Adrenal gland (tissue), 12 donors: ENCODE data around the gene STIL. TPM values are rescaled to one million over a fixed set of nuclear protein-coding genes. Genes with fewer than 3 reads are reported as not detected.
"Not testable (repeated sequence)": the region's sequence is repeated elsewhere in the genome, so short reads cannot be mapped to it uniquely, and the experiment has no call there.

Experiments
- DNase-seq, 7 donors: peaks; one replicate each; pipeline ENCODE4 v3.0.0-alpha.2; 2019 to 2020
- H3K27ac ChIP-seq, 5 donors: fragments of 200-600 bp; sonication (generic) in 4 of 5; 1 replicate in 3 of 5; 2 replicates in 2 of 5; pipeline versions ENCODE4 v1.5.1 to v1.8.0; 2016 to 2020; ENCODE audit warnings: mild to moderate bottlenecking in 1 of 5
- H3K27me3 ChIP-seq: fragments of 200-600 bp; 2 replicates; pipeline ENCODE4 v1.8.0; 2021
- H3K36me3 ChIP-seq, 2 donors: fragments of 200-600 bp; replicated peaks in 1 of 2; 1 replicate in 1 of 2; 2 replicates in 1 of 2; pipeline versions ENCODE4 v1.5.1 to v1.8.0; 2018 to 2022
- H3K4me1 ChIP-seq, 2 donors: fragments of 200-600 bp; replicated peaks in 1 of 2; 1 replicate in 1 of 2; 2 replicates in 1 of 2; pipeline versions ENCODE4 v1.5.1 to v1.8.0; 2018 to 2021
- H3K4me3 ChIP-seq, 4 donors: fragments of 200-600 bp; sonication (generic) in 3 of 4; one replicate each; pipeline ENCODE4 v1.5.1; 2016 to 2018
- H3K9me3 ChIP-seq, 3 donors: fragments of 200-600 bp; sonication (generic) in 1 of 3; replicated peaks in 1 of 3; 1 replicate in 2 of 3; 2 replicates in 1 of 3; pipeline versions ENCODE4 v1.5.1 to v1.8.0; 2016 to 2021
- CTCF ChIP-seq, 6 experiments: fragments of 450-650 bp in 4 of 6; fragments of 200-600 bp in 2 of 6; sonication (generic) in 1 of 6; IDR thresholded peaks; 1 replicate in 5 of 6; 2 replicates in 1 of 6; pipeline versions ENCODE4 v1.5.1 to v1.8.0; 2016 to 2021; ENCODE audit warnings: antibody characterized with exemption in 6 of 6, mild to moderate bottlenecking in 2 of 6, moderate library complexity in 1 of 6
- POLR2A ChIP-seq, 2 donors: fragments of 450-650 bp; IDR thresholded peaks; one replicate each; pipeline ENCODE4 v1.6.1; 2017; ENCODE audit warnings: antibody characterized with exemption in 2 of 2, mild to moderate bottlenecking in 2 of 2, moderate library complexity in 1 of 2
- WGBS, 4 donors: extraction: QIAGEN DNeasy Blood & Tissue Kit in 2 of 4; methylation state at CpG; one replicate each; pipeline versions ENCODE4 v1.1.5 to v1.1.7; 2013 to 2017; 5-methylcytosine and 5-hydroxymethylcytosine counted together
- intact Hi-C, 2 donors: fragments of 100-400 bp; cut with DNase I; formaldehyde crosslinking; loops; one replicate each; pipeline versions ENCODE4 v1.14.1 to v1.15.0; 2022 to 2023
- polyA plus RNA-seq, 3 donors: library from polyadenylated mRNA; stranded (reverse); fragments of 200-250 nt in 2 of 3; fragments of 350-450 nt in 1 of 3; fragmentation: Illumina TruSeq in 1 of 3; extraction: RNeasy Lipid Tissue Mini Kit (QIAGEN cat#74804) in 1 of 3; gene quantifications; one replicate each; pipeline ENCODE4 v1.2.3, GENCODE V29; 2013 to 2014
- total RNA-seq, 9 donors: library from RNA; depleted of rRNA in 4 of 9; stranded (reverse); fragments of >200 nt in 4 of 9; fragments of 120-200 nt in 1 of 9; fragmentation: NEBNext Ultra II Directional in 1 of 9; extraction: Animal tissue kit (Norgen Biotek cat#: 25700) in 1 of 9; gene quantifications; one replicate each; pipeline versions ENCODE4 v1.1.0 to v1.2.4, GENCODE V29; 2013 to 2023
- donor health status: healthy with polysubstance abuse.
- donor health status: Bipolar disorder and iron deficiency.
- donor health status: DM: yes; HTN: yes; CAD: no.
- donor health status: DM: no; HTN: no; CAD: no.
- donor health status: DM: no; HTN: no; CAD: no.
- donor health status: DM: yes; HTN: yes; CAD: no.

Gene STIL
- total and polyA plus RNA-seq, 12 donors, result 0.24 to 7.0 (median 1.4) TPM

GRCh38 chr1:47295579-47295978 is 18.4 kb downstream of the STIL start:
- WGBS, 4 donors, result 88 to 93% (median 91%) methylated on average over 2 of the region's 2 CpGs
- no peaks in the 10 kb centered on the region for H3K27me3 ChIP-seq
- no peak overlapping the region for H3K27ac ChIP-seq
- H3K4me1 ChIP-seq, result no peaks in the 10 kb centered on the region
- H3K9me3 ChIP-seq, result no peaks in the 10 kb centered on the region
- no peak for DNase-seq
- no peaks in the 10 kb centered on the region for H3K36me3 ChIP-seq
- TF ChIP-seq CTCF (IDR thresholded peaks at IDR 0.05), result no peak
- TF ChIP-seq POLR2A (IDR thresholded peaks at IDR 0.05), result no peak
- intact Hi-C loops, result no loop called here
- H3K4me3 ChIP-seq, result no peak overlapping the region

- 95 to 100% (median 97%) methylated on average over 6 of the region's 6 CpGs for WGBS, 4 donors
- H3K4me3 ChIP-seq, H3K27ac ChIP-seq, H3K4me1 ChIP-seq, H3K9me3 ChIP-seq, H3K36me3 ChIP-seq, H3K27me3 ChIP-seq, intact Hi-C loops, DNase-seq: not testable (repeated sequence)
These were observed 19.1 kb downstream of the STIL start for GRCh38 chr1:47294863-47295262.

GRCh38 chr1:47288116-47288515 is 25.8 kb downstream of the STIL start:
- H3K9me3 ChIP-seq, H3K4me1 ChIP-seq, H3K36me3 ChIP-seq, H3K27me3 ChIP-seq, intact Hi-C loops, DNase-seq, H3K27ac ChIP-seq, H3K4me3 ChIP-seq: not testable (repeated sequence)
- WGBS, 4 donors, result 88 to 93% (median 89%) methylated on average over 4 of the region's 4 CpGs

GRCh38 chr1:47280142-47280541 is 33.8 kb downstream of the STIL start:
- Histone ChIP-seq H3K27me3 (no peaks in the 10 kb centered on the region), H3K9me3 (no peaks in the 10 kb centered on the region), H3K4me1 (no peaks in the 10 kb centered on the region), H3K36me3 (no peaks in the 10 kb centered on the region), H3K4me3 (no peak overlapping the region), H3K27ac (no peak overlapping the region)
- no peak for TF ChIP-seq POLR2A (IDR thresholded peaks at IDR 0.05)
- TF ChIP-seq CTCF (IDR thresholded peaks at IDR 0.05), result no peak
- intact Hi-C loops, result no loop called here
- no peak for DNase-seq
- 95 to 98% (median 98%) methylated on average over 3 of the region's 3 CpGs for WGBS, 4 donors

- H3K27me3 ChIP-seq, result no peaks in the 10 kb centered on the region
- H3K27ac ChIP-seq, result no peak overlapping the region
- no peak for TF ChIP-seq CTCF (IDR thresholded peaks at IDR 0.05)
- no peak for TF ChIP-seq POLR2A (IDR thresholded peaks at IDR 0.05)
- WGBS, 4 donors, result 86 to 91% (median 89%) methylated on average over 2 of the region's 2 CpGs
- intact Hi-C loops, result no loop called here
- H3K36me3 ChIP-seq, result no peaks in the 10 kb centered on the region
- H3K4me3 ChIP-seq, result no peak overlapping the region
- no peaks in the 10 kb centered on the region for H3K4me1 ChIP-seq
- DNase-seq, result no peak
- no peaks in the 10 kb centered on the region for H3K9me3 ChIP-seq
These were observed 37.1 kb downstream of the STIL start for GRCh38 chr1:47276850-47277249.

GRCh38 chr1:47275811-47276210 is 38.1 kb downstream of the STIL start:
- H3K4me1 ChIP-seq, DNase-seq, intact Hi-C loops, H3K27me3 ChIP-seq, H3K27ac ChIP-seq, H3K4me3 ChIP-seq, H3K9me3 ChIP-seq, H3K36me3 ChIP-seq: not testable (repeated sequence)
- WGBS, 4 donors, result 94 to 98% (median 96%) methylated on average over 7 of the region's 7 CpGs

GRCh38 chr1:47265529-47265928 is 48.4 kb downstream of the STIL start:
- DNase-seq, H3K4me1 ChIP-seq, H3K36me3 ChIP-seq, H3K27me3 ChIP-seq, H3K27ac ChIP-seq, H3K9me3 ChIP-seq, intact Hi-C loops, H3K4me3 ChIP-seq: not testable (repeated sequence)
- WGBS, 4 donors, result 95 to 99% (median 98%) methylated on average over 8 of the region's 8 CpGs
